ENCODE results near the gene MFGE8.

DNA sequence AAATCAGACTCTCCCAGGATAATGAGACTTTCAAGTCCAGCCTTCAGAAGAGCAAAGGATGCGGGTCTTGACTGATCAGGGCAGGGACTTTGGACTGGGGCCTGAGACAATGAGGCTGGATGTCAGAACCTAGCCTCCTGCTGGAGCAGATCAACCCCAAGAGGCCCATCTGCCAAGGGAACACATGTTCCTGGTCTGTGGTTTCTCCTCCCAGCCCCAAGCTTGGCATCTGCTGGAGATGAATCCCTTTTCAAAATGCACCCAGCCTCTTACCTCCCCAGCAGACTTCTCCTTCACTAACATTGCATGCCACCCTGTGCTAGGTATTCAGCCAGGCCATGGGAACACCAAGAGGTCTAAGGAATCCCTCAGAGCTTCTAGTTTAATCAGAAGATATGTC lies 43.7 kb upstream of the MFGE8 start:
- TF ChIP-seq, protein P1, sequence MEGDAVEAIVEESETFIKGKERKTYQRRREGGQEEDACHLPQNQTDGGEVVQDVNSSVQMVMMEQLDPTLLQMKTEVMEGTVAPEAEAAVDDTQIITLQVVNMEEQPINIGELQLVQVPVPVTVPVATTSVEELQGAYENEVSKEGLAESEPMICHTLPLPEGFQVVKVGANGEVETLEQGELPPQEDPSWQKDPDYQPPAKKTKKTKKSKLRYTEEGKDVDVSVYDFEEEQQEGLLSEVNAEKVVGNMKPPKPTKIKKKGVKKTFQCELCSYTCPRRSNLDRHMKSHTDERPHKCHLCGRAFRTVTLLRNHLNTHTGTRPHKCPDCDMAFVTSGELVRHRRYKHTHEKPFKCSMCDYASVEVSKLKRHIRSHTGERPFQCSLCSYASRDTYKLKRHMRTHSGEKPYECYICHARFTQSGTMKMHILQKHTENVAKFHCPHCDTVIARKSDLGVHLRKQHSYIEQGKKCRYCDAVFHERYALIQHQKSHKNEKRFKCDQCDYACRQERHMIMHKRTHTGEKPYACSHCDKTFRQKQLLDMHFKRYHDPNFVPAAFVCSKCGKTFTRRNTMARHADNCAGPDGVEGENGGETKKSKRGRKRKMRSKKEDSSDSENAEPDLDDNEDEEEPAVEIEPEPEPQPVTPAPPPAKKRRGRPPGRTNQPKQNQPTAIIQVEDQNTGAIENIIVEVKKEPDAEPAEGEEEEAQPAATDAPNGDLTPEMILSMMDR (IDR thresholded peaks at IDR 0.05): no peak
- TF ChIP-seq POLR2A (IDR thresholded peaks at IDR 0.05): no peak

Data from right lobe of liver (tissue), 4 donors.